Aorta (tissue), 5 donors: ENCODE results near the gene BTN2A1. TPM values are rescaled to one million over a fixed set of nuclear protein-coding genes. Genes with fewer than 3 reads are reported as not detected.

Source experiments
- ATAC-seq: fragments of 200-7000 bp; cut with Tn5 transposase; one replicate; pipeline ENCODE4 v1.9.1; 2022; ENCODE audit warnings: moderate library complexity; ENCODE audit not compliant: low FRiP score
- DNase-seq, 2 donors: peaks; one replicate each; pipeline ENCODE4 v3.0.0-alpha.2; 2020
- H3K27ac ChIP-seq, 2 donors: one replicate each; pipeline ENCODE4 v1.5.1; 2013; ENCODE audit warnings: low read length in 2 of 2, mild to moderate bottlenecking in 2 of 2, moderate library complexity in 2 of 2, control low read depth in 1 of 2, inconsistent platforms in 1 of 2, low read depth in 1 of 2
- H3K27me3 ChIP-seq, 2 donors: one replicate each; pipeline ENCODE4 v1.6.1; 2013; ENCODE audit warnings: control low read depth in 1 of 2, low read length in 1 of 2, mild to moderate bottlenecking in 1 of 2, moderate library complexity in 1 of 2; ENCODE audit not compliant: insufficient read depth in 2 of 2, control insufficient read depth in 1 of 2
- H3K36me3 ChIP-seq, 2 donors: one replicate each; pipeline ENCODE4 v1.6.1; 2013; ENCODE audit warnings: control low read depth in 1 of 2, low read length in 1 of 2, mild to moderate bottlenecking in 1 of 2; ENCODE audit not compliant: insufficient read depth in 2 of 2, control insufficient read depth in 1 of 2
- H3K4me1 ChIP-seq, 2 donors: one replicate each; pipeline ENCODE4 v1.6.1; 2013; ENCODE audit warnings: low read length in 2 of 2, control low read depth in 1 of 2, mild to moderate bottlenecking in 1 of 2, moderate library complexity in 1 of 2; ENCODE audit not compliant: insufficient read depth in 2 of 2, control insufficient read depth in 1 of 2
- H3K4me3 ChIP-seq, 2 donors: one replicate each; pipeline ENCODE4 v1.5.1; 2013; ENCODE audit warnings: low read length in 2 of 2, control low read depth in 1 of 2, mild to moderate bottlenecking in 1 of 2
- H3K9me3 ChIP-seq: one replicate; pipeline ENCODE4 v1.6.1; 2013; ENCODE audit warnings: mild to moderate bottlenecking, low read length; ENCODE audit not compliant: control insufficient read depth
- WGBS, 2 donors: extraction: QIAGEN DNeasy Blood & Tissue Kit; methylation state at CpG; one replicate each; pipeline ENCODE4 v1.1.7; 2013; 5-methylcytosine and 5-hydroxymethylcytosine counted together
- intact Hi-C, 2 donors: fragments of 100-400 bp; cut with DNase I; formaldehyde crosslinking; loops; one replicate each; pipeline versions ENCODE4 v1.14.2 to v1.15.0; 2022
- polyA plus RNA-seq, 2 donors: library from polyadenylated mRNA; stranded (reverse); fragments of 200-250 nt; gene quantifications; one replicate each; pipeline ENCODE4 v1.2.3, GENCODE V29; 2013
- total RNA-seq, 2 donors: library from RNA; stranded (reverse); fragmentation: NEBNext Ultra II Directional; extraction: Animal tissue kit (Norgen Biotek cat#: 25700); gene quantifications; one replicate each; pipeline ENCODE4 v1.2.1, GENCODE V29; 2021
- donor health status: healthy with polysubstance abuse.
- donor health status: Bipolar disorder and iron deficiency.
- donor health status: DM: no; HTN: no; CAD: no.
- donor health status: DM: no; HTN: no; CAD: no.
- donor health status: DM: yes; HTN: yes; CAD: no.

The BTN2A1 gene
- total and polyA plus RNA-seq, 4 donors = 14.1 to 41.6 (median 39.0) TPM

- Histone ChIP-seq H3K4me3 (no peak overlapping the region), H3K36me3 (no peaks in the 10 kb centered on the region), H3K9me3 (no peaks in the 10 kb centered on the region), H3K27ac (no peak overlapping the region), H3K4me1 (no peaks in the 10 kb centered on the region), H3K27me3 (no peaks in the 10 kb centered on the region)
- intact Hi-C loops = loop anchor here in 1 of 2 donors (5.0 to 10.0 kb wide), 2 partner anchors 40 to 73 kb away; partner anchors contain the start of gene BTN3A1
- DNase-seq (no peak), ATAC-seq (no peak)
- 10 to 11% methylated on average over 1 of the region's 1 CpG for WGBS, 2 donors
These were observed 19.7 kb downstream of the BTN2A1 start for GRCh38 chr6:26477426-26477825.

- ATAC-seq (no peak), DNase-seq (no peak)
- Histone ChIP-seq H3K36me3 (no peaks in the 10 kb centered on the region), H3K4me3 (no peak overlapping the region), H3K9me3 (no peaks in the 10 kb centered on the region), H3K4me1 (no peaks in the 10 kb centered on the region), H3K27me3 (no peaks in the 10 kb centered on the region), H3K27ac (no peak overlapping the region)
- WGBS, 2 donors = 98% methylated on average over 2 of the region's 2 CpGs
- intact Hi-C loops = loop anchor here in 1 of 2 donors (5.0 to 10.0 kb wide), 2 partner anchors 39 to 74 kb away; partner anchors contain the start of gene BTN3A1
These were observed 20.6 kb downstream of the BTN2A1 start for GRCh38 chr6:26478100-26478984.

GRCh38 chr6:26478985-26479278 lies 21.2 kb downstream of the BTN2A1 start:
- H3K27me3 ChIP-seq = no peaks in the 10 kb centered on the region
- ATAC-seq = no peak
- 84 to 91% methylated on average over 3 of the region's 3 CpGs for WGBS, 2 donors
- DNase-seq = no peak
- intact Hi-C loops = loop anchor here in 1 of 2 donors (5.0 to 10.0 kb wide), 2 partner anchors 38 to 74 kb away; partner anchors contain the start of gene BTN3A1
- H3K27ac ChIP-seq = no peak overlapping the region
- H3K4me3 ChIP-seq = no peak overlapping the region
- H3K9me3 ChIP-seq = no peaks in the 10 kb centered on the region
- H3K4me1 ChIP-seq = no peaks in the 10 kb centered on the region
- H3K36me3 ChIP-seq = no peaks in the 10 kb centered on the region

GRCh38 chr6:26482338-26482737 lies 24.6 kb downstream of the BTN2A1 start:
- Histone ChIP-seq H3K27me3 (no peaks in the 10 kb centered on the region), H3K4me3 (no peak overlapping the region), H3K36me3 (no peaks in the 10 kb centered on the region), H3K9me3 (no peaks in the 10 kb centered on the region), H3K27ac (no peak overlapping the region), H3K4me1 (no peaks in the 10 kb centered on the region)
- no peak for DNase-seq
- 94 to 96% methylated on average over 4 of the region's 4 CpGs for WGBS, 2 donors
- ATAC-seq = no peak
- intact Hi-C loops = no loop called here

DNA sequence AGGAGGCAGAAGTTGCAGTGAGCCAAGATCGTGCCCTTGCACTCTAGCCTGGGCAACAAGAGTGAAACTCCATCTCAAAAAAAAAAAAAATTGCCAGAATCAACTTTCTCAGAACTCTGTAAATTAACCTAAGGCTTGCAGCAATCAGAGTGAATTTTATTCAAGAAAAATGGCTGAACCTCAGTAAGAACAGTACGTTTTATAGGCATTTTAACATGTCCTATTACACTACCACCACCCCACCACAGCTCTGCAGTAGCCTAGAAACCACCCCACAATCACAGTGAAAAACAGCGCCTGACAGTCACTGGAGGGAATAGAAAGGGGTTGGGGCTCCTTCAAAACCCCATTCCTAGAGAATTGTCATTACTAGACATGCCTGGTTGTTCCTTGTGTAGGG lies 26.0 kb downstream of the BTN2A1 start:
- WGBS, 2 donors = 89 to 91% methylated on average over 3 of the region's 3 CpGs
- no peaks in the 10 kb centered on the region for H3K36me3 ChIP-seq
- peaks cover 2% of the 10 kb centered on the region for H3K9me3 ChIP-seq
- H3K4me3 ChIP-seq = no peak overlapping the region
- ATAC-seq = no peak
- no peak overlapping the region for H3K27ac ChIP-seq
- no peaks in the 10 kb centered on the region for H3K4me1 ChIP-seq
- no peaks in the 10 kb centered on the region for H3K27me3 ChIP-seq
- intact Hi-C loops = no loop called here
- DNase-seq = no peak

GRCh38 chr6:26484161-26484560 lies 26.4 kb downstream of the BTN2A1 start:
- whole genome bisulfite sequencing, 2 donors = 79 to 84% methylated on average over 2 of the region's 2 CpGs
- DNase-seq (no peak), ATAC-seq (no peak)
- intact Hi-C loops = no loop called here
- Histone ChIP-seq H3K27ac (no peak overlapping the region), H3K36me3 (no peaks in the 10 kb centered on the region), H3K4me1 (no peaks in the 10 kb centered on the region), H3K9me3 (peaks cover 2% of the 10 kb centered on the region), H3K27me3 (no peaks in the 10 kb centered on the region), H3K4me3 (no peak overlapping the region)

DNA sequence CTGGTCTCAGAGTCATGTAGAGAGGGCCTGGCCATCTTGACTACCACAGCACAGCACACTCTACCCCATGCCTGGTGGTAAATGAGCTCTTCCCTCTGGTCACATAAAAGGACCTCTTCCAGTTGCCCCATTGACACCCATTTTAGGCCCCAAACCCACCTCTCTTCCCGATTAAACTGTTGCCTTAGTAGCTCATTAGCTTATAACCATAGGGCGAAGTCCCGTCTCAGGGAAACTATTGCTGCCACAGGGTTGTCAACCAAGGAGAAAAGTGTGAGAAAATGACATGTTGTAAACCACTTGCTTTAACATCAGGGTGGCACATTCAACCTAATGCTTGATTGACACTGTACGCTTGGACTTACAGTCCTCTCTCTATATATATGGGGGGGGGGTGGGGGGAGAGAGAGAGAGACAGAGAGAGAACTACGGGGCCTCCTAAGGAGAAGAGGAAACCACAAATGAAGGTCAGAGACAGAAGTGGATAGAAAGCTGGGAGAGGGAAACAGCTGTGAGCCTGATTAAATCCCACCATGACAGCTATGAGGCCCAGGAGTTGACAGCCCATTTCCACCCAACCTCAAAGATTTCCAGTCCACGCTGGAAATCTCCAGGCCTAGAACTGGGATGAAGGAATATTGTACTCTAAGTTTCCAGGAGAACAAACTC lies 27.5 kb downstream of the BTN2A1 start:
- Histone ChIP-seq H3K27ac (no peak overlapping the region), H3K36me3 (no peaks in the 10 kb centered on the region), H3K4me3 (no peak overlapping the region), H3K9me3 (peaks cover 2% of the 10 kb centered on the region), H3K27me3 (no peaks in the 10 kb centered on the region), H3K4me1 (no peaks in the 10 kb centered on the region)
- no peak for DNase-seq
- 83 to 93% methylated on average over 6 of the region's 6 CpGs for WGBS, 2 donors
- no peak for ATAC-seq
- intact Hi-C loops = no loop called here

DNA sequence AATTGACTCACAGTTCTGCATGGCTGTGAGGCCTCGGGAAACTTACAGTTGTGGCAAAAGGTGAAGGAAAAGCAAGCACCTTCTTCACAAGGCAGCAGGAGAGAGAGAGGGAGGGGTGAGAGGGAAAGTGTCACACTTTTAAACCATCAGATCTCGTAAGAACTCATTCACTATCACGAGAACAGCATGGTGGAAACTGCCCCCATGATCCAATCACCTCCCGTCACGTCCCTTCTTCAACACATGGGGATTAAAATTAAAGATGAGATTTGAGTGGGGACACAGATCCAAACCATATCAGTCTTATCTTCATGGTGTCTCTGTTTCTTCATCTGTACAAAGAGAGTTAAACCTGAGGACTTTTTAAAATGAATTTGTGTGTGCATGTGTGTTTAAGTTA lies 28.6 kb downstream of the BTN2A1 start:
- DNase-seq (no peak), ATAC-seq (no peak)
- intact Hi-C loops = no loop called here
- Histone ChIP-seq H3K36me3 (no peaks in the 10 kb centered on the region), H3K27ac (no peak overlapping the region), H3K9me3 (peaks cover 2% of the 10 kb centered on the region), H3K27me3 (no peaks in the 10 kb centered on the region), H3K4me3 (no peak overlapping the region), H3K4me1 (no peaks in the 10 kb centered on the region)
- WGBS, 2 donors = 81 to 86% methylated on average over 5 of the region's 5 CpGs

DNA sequence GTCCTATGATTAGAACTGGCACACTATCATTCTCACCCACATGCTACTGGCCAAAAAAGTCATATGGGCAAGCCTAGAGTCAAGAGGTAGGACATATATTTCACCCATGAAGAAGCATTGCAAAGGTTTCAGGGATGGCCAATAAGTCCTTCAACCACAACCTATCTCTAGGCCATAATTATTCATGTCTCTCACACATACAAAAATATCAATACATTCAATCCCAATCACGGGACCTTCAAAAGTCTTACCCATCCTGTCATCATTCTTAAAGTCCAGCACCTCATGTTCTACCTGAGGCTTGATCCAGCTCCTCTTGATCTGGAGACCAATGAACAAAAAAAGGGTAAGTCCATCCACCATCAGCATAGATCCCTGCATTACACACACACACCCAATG lies 29.7 kb downstream of the BTN2A1 start:
- no peak overlapping the region for H3K4me3 ChIP-seq

More for the DNA sequence above, 29.7 kb downstream of the BTN2A1 start:
- no peaks in the 10 kb centered on the region for H3K4me1 ChIP-seq
- intact Hi-C loops = no loop called here
- ATAC-seq (no peak), DNase-seq (no peak)
- no peak overlapping the region for H3K27ac ChIP-seq
- H3K27me3 ChIP-seq = no peaks in the 10 kb centered on the region
- peaks cover 2% of the 10 kb centered on the region for H3K9me3 ChIP-seq
- H3K36me3 ChIP-seq = no peaks in the 10 kb centered on the region
- WGBS, 2 donors = 94 to 96% methylated on average over 1 of the region's 1 CpG
